Gastroesophageal sphincter (tissue), 4 donors: ENCODE measurements around the gene ARHGAP44. TPM values are rescaled to one million over a fixed set of nuclear protein-coding genes. Genes with fewer than 3 reads are reported as not detected.

Source experiments
- ATAC-seq: fragments of 150-250 bp; one replicate; pipeline ENCODE4 v1.9.1; 2016; ENCODE audit warnings: mild to moderate bottlenecking, moderate library complexity
- H3K27ac ChIP-seq, 4 donors: fragments of 200-600 bp; sonication (generic) in 3 of 4; 1 replicate in 3 of 4; 2 replicates in 1 of 4; pipeline ENCODE4 v1.5.1; 2016 to 2019
- H3K27me3 ChIP-seq: fragments of 200-600 bp; sonication (generic); one replicate; pipeline ENCODE4 v1.5.1; 2019
- H3K36me3 ChIP-seq, 2 donors: fragments of 200-600 bp; sonication (generic); one replicate each; pipeline ENCODE4 v1.5.1; 2019; ENCODE audit warnings: control low read depth in 1 of 2
- H3K4me1 ChIP-seq, 3 donors: fragments of 200-600 bp; sonication (generic); 1 replicate in 2 of 3; 2 replicates in 1 of 3; pipeline ENCODE4 v1.5.1; 2016 to 2019; ENCODE audit warnings: control low read depth in 2 of 3
- H3K4me3 ChIP-seq, 2 donors: fragments of 200-600 bp; sonication (generic); one replicate each; pipeline ENCODE4 v1.5.1; 2019; ENCODE audit warnings: mild to moderate bottlenecking in 1 of 2, moderate library complexity in 1 of 2
- H3K9me3 ChIP-seq, 3 donors: fragments of 200-600 bp; sonication (generic); one replicate each; pipeline ENCODE4 v1.5.1; 2017 to 2019; ENCODE audit warnings: control low read depth in 2 of 3
- EP300 ChIP-seq: sonication (generic); formaldehyde crosslinking; IDR thresholded peaks from one replicate; pipeline ENCODE4 v1.6.1; 2017; ENCODE audit warnings: antibody characterized with exemption, mild to moderate bottlenecking
- POLR2A ChIP-seq, 2 donors: fragments of 450-650 bp; IDR thresholded peaks; one replicate each; pipeline ENCODE4 v1.6.1; 2017; ENCODE audit warnings: antibody characterized with exemption in 2 of 2, mild to moderate bottlenecking in 2 of 2, moderate library complexity in 1 of 2
- POLR2AphosphoS5 ChIP-seq: sonication (generic); formaldehyde crosslinking; IDR thresholded peaks from one replicate; pipeline ENCODE4 v1.6.1; 2017; ENCODE audit warnings: antibody characterized with exemption
- WGBS, 2 donors: methylation state at CpG; one replicate each; pipeline ENCODE4 v1.1.5; 2018; ENCODE audit warnings: low coverage in 1 of 2; 5-methylcytosine and 5-hydroxymethylcytosine counted together
- total RNA-seq, 4 donors: library from RNA; depleted of rRNA; stranded (reverse); fragments of >200 nt; gene quantifications; one replicate each; pipeline ENCODE4 v1.1.0, GENCODE V29; 2016
- TF ChIP-seq, protein P1 (sequence below), 4 experiments: fragments of 200-600 bp in 2 of 4; fragments of 450-650 bp in 2 of 4; sonication (generic) in 1 of 4; IDR thresholded peaks; one replicate each; pipeline ENCODE4 v1.5.1; 2017 to 2019; ENCODE audit warnings: antibody characterized with exemption in 4 of 4, mild to moderate bottlenecking in 2 of 4, moderate library complexity in 2 of 4

The ARHGAP44 gene
- total RNA-seq, 4 donors from 2014 or later = 4.7 to 12.5 (median 6.5) TPM

- H3K4me3 ChIP-seq = no peak overlapping the region
- H3K36me3 ChIP-seq = peaks cover 0 to 55% of the 10 kb centered on the region in 2 donors
- no peak for TF ChIP-seq EP300
- H3K9me3 ChIP-seq = no peaks in the 10 kb centered on the region
- 74 to 82% methylated on average over 8 of the region's 25 CpGs for WGBS, 2 donors
- H3K4me1 ChIP-seq = peaks cover 0 to 15% (median under 1%) of the 10 kb centered on the region in 3 donors
- H3K27ac ChIP-seq = no peak overlapping the region
- H3K27me3 ChIP-seq = no peaks in the 10 kb centered on the region
- ATAC-seq = no peak
These were observed 200.9 kb downstream of the ARHGAP44 start for GRCh38 chr17:12990041-12990808.

DNA sequence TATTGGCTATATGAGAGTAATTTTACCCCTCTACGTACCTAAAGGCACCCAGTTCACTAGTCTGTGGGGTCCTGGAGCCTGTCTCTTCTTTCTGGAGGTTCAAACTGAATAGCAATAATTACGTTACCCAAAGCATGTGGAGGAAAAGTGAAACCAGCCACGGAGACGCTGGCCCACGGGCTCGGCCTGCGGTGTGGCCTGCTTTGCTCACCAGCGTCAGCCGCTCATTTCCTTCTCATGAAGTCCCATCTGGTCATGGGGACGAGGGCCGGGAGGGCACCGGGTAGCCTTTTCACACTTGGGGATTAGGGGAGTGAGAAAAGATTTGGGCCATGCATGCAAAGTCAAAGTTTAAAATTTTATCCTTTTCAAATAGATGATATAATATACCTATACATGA lies 201.6 kb downstream of the ARHGAP44 start:
- ATAC-seq = no peak
- H3K36me3 ChIP-seq = peaks cover 0 to 62% of the 10 kb centered on the region in 2 donors
- H3K4me1 ChIP-seq = peaks cover 0 to 8% (median 0%) of the 10 kb centered on the region in 3 donors
- H3K4me3 ChIP-seq = no peak overlapping the region
- no peak overlapping the region for H3K27ac ChIP-seq
- 80 to 91% methylated on average over 12 of the region's 12 CpGs for WGBS, 2 donors
- TF ChIP-seq EP300 = no peak
- TF ChIP-seq POLR2AphosphoS5 = no peak
- no peak for TF ChIP-seq POLR2A (IDR thresholded peaks at IDR 0.05)
- TF ChIP-seq, protein P1, sequence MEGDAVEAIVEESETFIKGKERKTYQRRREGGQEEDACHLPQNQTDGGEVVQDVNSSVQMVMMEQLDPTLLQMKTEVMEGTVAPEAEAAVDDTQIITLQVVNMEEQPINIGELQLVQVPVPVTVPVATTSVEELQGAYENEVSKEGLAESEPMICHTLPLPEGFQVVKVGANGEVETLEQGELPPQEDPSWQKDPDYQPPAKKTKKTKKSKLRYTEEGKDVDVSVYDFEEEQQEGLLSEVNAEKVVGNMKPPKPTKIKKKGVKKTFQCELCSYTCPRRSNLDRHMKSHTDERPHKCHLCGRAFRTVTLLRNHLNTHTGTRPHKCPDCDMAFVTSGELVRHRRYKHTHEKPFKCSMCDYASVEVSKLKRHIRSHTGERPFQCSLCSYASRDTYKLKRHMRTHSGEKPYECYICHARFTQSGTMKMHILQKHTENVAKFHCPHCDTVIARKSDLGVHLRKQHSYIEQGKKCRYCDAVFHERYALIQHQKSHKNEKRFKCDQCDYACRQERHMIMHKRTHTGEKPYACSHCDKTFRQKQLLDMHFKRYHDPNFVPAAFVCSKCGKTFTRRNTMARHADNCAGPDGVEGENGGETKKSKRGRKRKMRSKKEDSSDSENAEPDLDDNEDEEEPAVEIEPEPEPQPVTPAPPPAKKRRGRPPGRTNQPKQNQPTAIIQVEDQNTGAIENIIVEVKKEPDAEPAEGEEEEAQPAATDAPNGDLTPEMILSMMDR (IDR thresholded peaks at IDR 0.05) = no peak
- no peaks in the 10 kb centered on the region for H3K9me3 ChIP-seq
- H3K27me3 ChIP-seq = no peaks in the 10 kb centered on the region

GRCh38 chr17:12992676-12993075 lies 203.4 kb downstream of the ARHGAP44 start:
- Histone ChIP-seq H3K4me1 (no peaks in the 10 kb centered on the region), H3K4me3 (no peak overlapping the region), H3K27me3 (no peaks in the 10 kb centered on the region), H3K9me3 (no peaks in the 10 kb centered on the region), H3K36me3 (peaks cover 0 to 80% of the 10 kb centered on the region in 2 donors), H3K27ac (no peak overlapping the region)
- ATAC-seq = no peak
- WGBS, 2 donors = 92% methylated on average over 4 of the region's 14 CpGs; no CpG with 5 or more reads in 1 of the 2 donors
- TF ChIP-seq, protein P1 (IDR thresholded peaks at IDR 0.05) = no peak
- TF ChIP-seq EP300 = no peak
- TF ChIP-seq POLR2AphosphoS5 = no peak
- no peak for TF ChIP-seq POLR2A (IDR thresholded peaks at IDR 0.05)

DNA sequence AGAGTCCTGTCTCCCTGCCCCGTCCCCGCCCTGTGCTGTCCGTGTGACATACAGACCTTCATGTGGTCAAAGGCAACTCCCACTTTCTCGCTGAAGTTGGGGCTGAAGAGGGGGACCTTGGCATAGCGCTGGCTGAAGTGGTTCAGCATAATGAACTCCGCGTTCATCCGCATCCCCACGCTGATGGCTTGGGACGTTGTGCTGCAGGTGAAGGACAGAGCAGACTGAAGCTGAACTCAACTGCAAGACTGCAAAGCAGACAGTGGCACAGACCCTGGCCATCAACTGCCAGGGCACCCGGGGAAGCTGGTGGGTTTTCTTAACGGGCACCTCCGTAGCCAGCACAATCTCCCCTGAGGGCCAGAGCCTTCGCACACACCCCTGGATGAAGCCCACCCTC lies 204.3 kb downstream of the ARHGAP44 start:
- no peak overlapping the region for H3K27ac ChIP-seq
- 80% methylated on average over 2 of the region's 14 CpGs; no CpG with 5 or more reads in 1 of the 2 donors for WGBS, 2 donors
- TF ChIP-seq, protein P1 (IDR thresholded peaks at IDR 0.05) = no peak
- TF ChIP-seq EP300 (no peak), POLR2A (IDR thresholded peaks at IDR 0.05) (no peak), POLR2AphosphoS5 (no peak)
- H3K4me1 ChIP-seq = no peaks in the 10 kb centered on the region
- no peaks in the 10 kb centered on the region for H3K9me3 ChIP-seq
- no peak overlapping the region for H3K4me3 ChIP-seq
- H3K27me3 ChIP-seq = no peaks in the 10 kb centered on the region
- ATAC-seq = no peak
- peaks cover 0 to 89% of the 10 kb centered on the region in 2 donors for H3K36me3 ChIP-seq

GRCh38 chr17:12994341-12995074 lies 205.2 kb downstream of the ARHGAP44 start:
- Histone ChIP-seq H3K27ac (no peak overlapping the region), H3K4me3 (no peak overlapping the region), H3K9me3 (no peaks in the 10 kb centered on the region), H3K27me3 (no peaks in the 10 kb centered on the region), H3K36me3 (peaks cover 0 to 98% of the 10 kb centered on the region in 2 donors), H3K4me1 (no peaks in the 10 kb centered on the region)
- TF ChIP-seq POLR2AphosphoS5 (no peak), POLR2A (IDR thresholded peaks at IDR 0.05) (no peak)
- no peak for ATAC-seq
- 81 to 89% methylated on average over 5 to 6 of the region's 19 CpGs for WGBS, 2 donors
